Testis (tissue), 3 donors: ENCODE data around the gene ROMO1. TPM values are rescaled to one million over a fixed set of nuclear protein-coding genes. Genes with fewer than 3 reads are reported as not detected.
"Not testable (repeated sequence)": the region's sequence is repeated elsewhere in the genome, so short reads cannot be mapped to it uniquely, and the experiment has no call there.

Experiments used
- DNase-seq: peaks from one replicate; pipeline ENCODE4 v3.0.0-alpha.2; 2019
- H3K27ac ChIP-seq, 2 donors: fragments of 200-600 bp; sonication (generic); one replicate each; pipeline ENCODE4 v1.5.1; 2019
- H3K27me3 ChIP-seq: fragments of 200-600 bp; sonication (generic); one replicate; pipeline ENCODE4 v1.5.1; 2019
- H3K36me3 ChIP-seq: fragments of 200-600 bp; sonication (generic); one replicate; pipeline ENCODE4 v1.5.1; 2017; ENCODE audit warnings: low read depth; ENCODE audit errors: missing control alignments
- H3K4me1 ChIP-seq: fragments of 200-600 bp; sonication (generic); one replicate; pipeline ENCODE4 v1.5.1; 2019
- H3K4me3 ChIP-seq, 2 donors: fragments of 200-600 bp; sonication (generic); one replicate each; pipeline ENCODE4 v1.5.1; 2017 to 2019
- H3K9me3 ChIP-seq: fragments of 200-600 bp; sonication (generic); one replicate; pipeline ENCODE4 v1.5.1; 2017
- POLR2A ChIP-seq: fragments of 450-650 bp; IDR thresholded peaks from one replicate; pipeline ENCODE4 v1.6.1; 2017; ENCODE audit warnings: antibody characterized with exemption, mild to moderate bottlenecking, moderate library complexity
- WGBS, 2 donors: methylation state at CpG; one replicate each; pipeline ENCODE4 v1.1.5; 2018; 5-methylcytosine and 5-hydroxymethylcytosine counted together
- intact Hi-C: fragments of 100-400 bp; cut with DNase I; formaldehyde crosslinking; loops from one replicate; pipeline ENCODE4 v1.15.1; 2023; ENCODE audit warnings: low total_unique reads
- polyA plus RNA-seq: library from polyadenylated mRNA; stranded (reverse); fragments of 350-450 nt; fragmentation: Illumina TruSeq; extraction: RNeasy Lipid Tissue Mini Kit (QIAGEN cat#74804); gene quantifications from one replicate; pipeline ENCODE4 v1.2.3, GENCODE V29; 2014; ENCODE audit warnings: low read depth, low replicate concordance; ENCODE audit not compliant: insufficient read depth
- total RNA-seq, 2 donors: library from RNA; depleted of rRNA; stranded (reverse); fragments of >200 nt; gene quantifications; one replicate each; pipeline ENCODE4 v1.2.3, GENCODE V29; 2016
- TF ChIP-seq, protein P1 (sequence below), 3 experiments: fragments of 450-650 bp in 2 of 3; fragments of 200-600 bp in 1 of 3; sonication (generic) in 1 of 3; IDR thresholded peaks; one replicate each; pipeline ENCODE4 v1.5.1; 2016 to 2019; ENCODE audit warnings: antibody characterized with exemption in 3 of 3, mild to moderate bottlenecking in 2 of 3, moderate library complexity in 1 of 3

ROMO1 gene
- total and polyA plus RNA-seq, 3 donors from 2014 or later = 160 to 276 (median 200) TPM

DNA sequence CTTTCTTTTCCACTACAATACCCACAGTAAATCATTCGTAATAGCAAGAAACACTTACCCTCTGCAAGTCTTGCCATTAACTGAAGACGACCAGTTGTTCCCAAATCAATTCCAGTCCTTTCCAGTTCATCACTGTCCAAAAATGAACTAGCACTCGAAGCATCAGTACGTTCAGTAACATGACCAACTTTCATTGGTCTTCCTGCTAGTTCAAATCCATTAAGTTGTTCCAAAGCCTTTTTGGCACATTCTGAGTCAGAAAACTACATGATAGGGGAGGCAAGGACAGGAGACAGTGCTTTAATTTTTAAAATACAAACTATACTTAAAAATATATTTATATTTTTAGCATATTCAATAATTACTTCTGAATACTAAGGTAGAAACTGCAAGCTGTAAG, 14.9 kb downstream of the ROMO1 start:
- Histone ChIP-seq H3K4me1 (no peaks in the 10 kb centered on the region), H3K36me3 (no peaks in the 10 kb centered on the region), H3K27ac (no peak overlapping the region), H3K27me3 (no peaks in the 10 kb centered on the region), H3K4me3 (no peak overlapping the region), H3K9me3 (no peaks in the 10 kb centered on the region)
- WGBS, 2 donors = 58 to 62% methylated on average over 4 of the region's 4 CpGs
- no peak for DNase-seq
- TF ChIP-seq POLR2A = no peak
- TF ChIP-seq, protein P1, sequence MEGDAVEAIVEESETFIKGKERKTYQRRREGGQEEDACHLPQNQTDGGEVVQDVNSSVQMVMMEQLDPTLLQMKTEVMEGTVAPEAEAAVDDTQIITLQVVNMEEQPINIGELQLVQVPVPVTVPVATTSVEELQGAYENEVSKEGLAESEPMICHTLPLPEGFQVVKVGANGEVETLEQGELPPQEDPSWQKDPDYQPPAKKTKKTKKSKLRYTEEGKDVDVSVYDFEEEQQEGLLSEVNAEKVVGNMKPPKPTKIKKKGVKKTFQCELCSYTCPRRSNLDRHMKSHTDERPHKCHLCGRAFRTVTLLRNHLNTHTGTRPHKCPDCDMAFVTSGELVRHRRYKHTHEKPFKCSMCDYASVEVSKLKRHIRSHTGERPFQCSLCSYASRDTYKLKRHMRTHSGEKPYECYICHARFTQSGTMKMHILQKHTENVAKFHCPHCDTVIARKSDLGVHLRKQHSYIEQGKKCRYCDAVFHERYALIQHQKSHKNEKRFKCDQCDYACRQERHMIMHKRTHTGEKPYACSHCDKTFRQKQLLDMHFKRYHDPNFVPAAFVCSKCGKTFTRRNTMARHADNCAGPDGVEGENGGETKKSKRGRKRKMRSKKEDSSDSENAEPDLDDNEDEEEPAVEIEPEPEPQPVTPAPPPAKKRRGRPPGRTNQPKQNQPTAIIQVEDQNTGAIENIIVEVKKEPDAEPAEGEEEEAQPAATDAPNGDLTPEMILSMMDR (IDR thresholded peaks at IDR 0.05) = no peak
- intact Hi-C loops = no loop called here

DNA sequence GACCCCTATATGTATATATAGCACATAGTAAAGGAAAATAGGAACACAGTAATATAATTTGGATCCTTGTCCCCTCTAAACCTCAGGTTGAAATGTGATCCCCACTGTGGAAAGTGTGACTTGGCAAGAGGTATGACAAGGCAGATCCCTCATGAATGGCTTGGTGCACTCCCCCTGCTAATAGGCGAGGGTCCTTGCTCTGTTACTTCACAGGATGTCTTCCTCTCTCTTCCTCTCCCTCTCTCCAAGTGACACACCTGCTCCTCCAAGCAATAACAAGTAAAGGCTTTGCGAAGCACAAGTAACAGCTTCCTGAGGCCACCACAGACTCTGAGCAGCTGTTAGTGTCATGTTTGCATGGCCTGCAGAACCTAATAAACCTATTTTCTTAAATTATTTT, 16.4 kb downstream of the ROMO1 start:
- no peak for TF ChIP-seq POLR2A
- TF ChIP-seq, protein P1 (IDR thresholded peaks at IDR 0.05) = no peak
- WGBS, 2 donors = 92 to 93% methylated on average over 2 of the region's 2 CpGs
- Histone ChIP-seq H3K27me3 (no peaks in the 10 kb centered on the region), H3K9me3 (no peaks in the 10 kb centered on the region), H3K27ac (no peak overlapping the region), H3K36me3 (no peaks in the 10 kb centered on the region), H3K4me3 (no peak overlapping the region), H3K4me1 (no peaks in the 10 kb centered on the region)
- intact Hi-C loops = no loop called here
- no peak for DNase-seq

DNA sequence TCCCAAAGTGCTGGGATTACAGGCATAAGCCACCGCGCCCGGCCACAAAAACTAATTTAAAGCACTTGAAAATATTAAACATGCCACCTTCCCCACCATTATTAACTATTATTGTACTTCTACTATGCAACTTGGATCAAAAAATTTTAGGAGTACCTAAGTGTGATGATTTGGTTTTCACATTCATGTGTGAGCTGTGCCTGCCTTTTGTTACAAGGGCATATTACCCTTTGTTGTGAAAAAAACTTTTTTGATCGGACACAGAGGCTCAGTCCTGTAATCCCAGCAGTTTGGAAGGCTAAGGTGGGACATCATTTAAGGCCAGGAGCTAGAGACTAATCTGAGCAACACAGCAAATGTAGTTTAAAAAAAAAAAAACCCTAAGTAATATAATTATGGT, 17.1 kb downstream of the ROMO1 start:
- H3K27me3 ChIP-seq = no peaks in the 10 kb centered on the region
- H3K27ac ChIP-seq = no peak overlapping the region
- TF ChIP-seq, protein P1 (IDR thresholded peaks at IDR 0.05) = no peak
- no peak for TF ChIP-seq POLR2A
- H3K4me1 ChIP-seq = no peaks in the 10 kb centered on the region
- no peak overlapping the region for H3K4me3 ChIP-seq
- no peaks in the 10 kb centered on the region for H3K36me3 ChIP-seq
- H3K9me3 ChIP-seq = no peaks in the 10 kb centered on the region
- no peak for DNase-seq
- intact Hi-C loops = no loop called here
- 93 to 95% methylated on average over 4 of the region's 4 CpGs for WGBS, 2 donors

DNA sequence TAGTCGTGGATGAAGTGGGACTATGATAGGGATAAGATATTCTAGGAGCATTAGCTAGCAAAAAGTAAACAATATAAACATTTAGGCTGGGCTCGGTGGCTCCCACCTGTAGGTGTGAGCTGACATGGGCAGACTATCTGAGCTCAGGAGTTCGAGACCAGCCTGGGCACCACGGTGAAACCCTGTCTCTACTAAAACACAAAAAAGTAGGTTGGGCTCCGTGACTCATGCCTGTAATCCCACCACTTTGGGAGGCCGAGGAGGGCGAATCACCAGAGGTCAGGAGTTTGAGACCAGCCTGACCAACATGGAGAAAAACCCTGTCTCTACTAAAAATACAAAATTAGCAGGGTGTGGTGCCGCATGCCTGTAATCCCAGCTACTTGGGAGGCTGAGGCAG, 19.1 kb downstream of the ROMO1 start:
- H3K27ac ChIP-seq, intact Hi-C loops, H3K4me1 ChIP-seq, DNase-seq, H3K9me3 ChIP-seq, H3K4me3 ChIP-seq, H3K36me3 ChIP-seq, H3K27me3 ChIP-seq: not testable (repeated sequence)
- WGBS, 2 donors = 85 to 87% methylated on average over 8 of the region's 8 CpGs

DNA sequence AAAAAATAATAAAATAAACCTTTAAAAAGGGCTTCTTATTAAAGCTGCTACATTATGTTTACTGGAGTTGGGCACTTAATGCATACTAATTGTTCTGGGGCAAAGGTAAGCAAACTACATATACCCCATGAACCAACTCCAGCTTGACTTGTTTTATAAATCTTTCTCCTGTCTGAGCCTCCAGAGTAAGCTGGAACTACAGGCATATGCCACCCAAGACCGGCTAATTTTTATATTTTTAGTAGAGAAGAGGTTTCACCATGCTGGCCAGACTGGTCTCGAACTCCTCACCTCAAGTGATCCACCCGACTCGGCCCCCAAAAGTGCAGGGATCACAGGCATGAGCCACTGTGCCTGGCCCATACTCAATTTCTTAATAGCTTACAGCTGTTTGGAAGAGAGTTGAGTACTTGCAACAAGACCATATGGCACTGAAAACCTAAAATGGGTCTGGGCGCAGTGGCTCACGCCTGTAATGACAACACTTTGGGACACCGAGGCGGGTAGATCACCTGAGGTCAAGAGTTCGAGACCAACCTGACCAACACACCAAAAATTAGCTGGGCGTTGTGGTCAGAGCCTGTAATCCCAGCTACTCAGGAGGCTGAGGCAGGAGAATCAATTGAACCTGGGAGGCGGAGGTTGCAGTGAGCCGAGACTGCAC, 19.9 kb downstream of the ROMO1 start:
- TF ChIP-seq, protein P1 (IDR thresholded peaks at IDR 0.05) = no peak
- TF ChIP-seq POLR2A = no peak
- no peak for DNase-seq
- Histone ChIP-seq H3K4me3 (no peak overlapping the region), H3K27ac (no peak overlapping the region), H3K9me3 (no peaks in the 10 kb centered on the region), H3K36me3 (no peaks in the 10 kb centered on the region), H3K4me1 (no peaks in the 10 kb centered on the region), H3K27me3 (no peaks in the 10 kb centered on the region)
- WGBS, 2 donors = 81% methylated on average over 12 of the region's 12 CpGs
- intact Hi-C loops = no loop called here
